ENCODE measurements around the gene P4HB. TPM values are rescaled to one million over a fixed set of nuclear protein-coding genes. Genes with fewer than 3 reads are reported as not detected.

Gene P4HB
- total and polyA plus RNA-seq, 4 donors: 143 to 443 (median 283) TPM

DNA sequence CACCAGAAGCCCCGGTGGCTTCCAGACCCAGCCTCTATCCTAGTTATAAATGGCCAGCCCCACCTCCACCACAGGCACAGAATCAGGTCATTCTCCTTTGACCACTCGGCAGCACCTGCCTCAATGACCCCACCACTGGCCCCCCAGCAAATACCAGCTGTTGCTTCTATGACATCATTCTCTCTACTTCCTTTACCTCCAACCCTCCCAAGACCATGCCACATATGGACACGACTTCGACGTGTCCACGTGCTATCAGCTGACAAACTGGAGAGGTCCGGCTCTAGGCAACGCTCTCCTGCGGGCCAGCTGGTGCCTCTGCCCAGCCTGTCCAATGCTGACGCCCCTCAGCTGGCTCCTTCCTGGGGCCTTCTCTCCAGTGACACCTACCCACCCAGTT is 25.1 kb upstream of the P4HB start:
- WGBS (ENCODE audit: insufficient coverage): 93% methylated on average over 10 of the region's 10 CpGs
- Histone ChIP-seq H3K4me3 (ENCODE audit: low read depth, low read length) (no peak overlapping the region), H3K27ac (ENCODE audit: low read depth, low read length) (no peak overlapping the region), H3K4me1 (ENCODE audit: control insufficient read depth, insufficient read depth, low read length) (peaks cover 11% of the 10 kb centered on the region), H3K27me3 (ENCODE audit: control insufficient read depth, insufficient read depth, low read length) (no peaks in the 10 kb centered on the region), H3K9me3 (ENCODE audit: control insufficient read depth, insufficient read depth, low read length) (no peaks in the 10 kb centered on the region), H3K36me3 (ENCODE audit: control insufficient read depth, insufficient read depth, low read length) (peaks cover 90% of the 10 kb centered on the region)
- no peak for DNase-seq (ENCODE audit: low read depth in 4 of 6, low spot score in 6 of 6)

DNA sequence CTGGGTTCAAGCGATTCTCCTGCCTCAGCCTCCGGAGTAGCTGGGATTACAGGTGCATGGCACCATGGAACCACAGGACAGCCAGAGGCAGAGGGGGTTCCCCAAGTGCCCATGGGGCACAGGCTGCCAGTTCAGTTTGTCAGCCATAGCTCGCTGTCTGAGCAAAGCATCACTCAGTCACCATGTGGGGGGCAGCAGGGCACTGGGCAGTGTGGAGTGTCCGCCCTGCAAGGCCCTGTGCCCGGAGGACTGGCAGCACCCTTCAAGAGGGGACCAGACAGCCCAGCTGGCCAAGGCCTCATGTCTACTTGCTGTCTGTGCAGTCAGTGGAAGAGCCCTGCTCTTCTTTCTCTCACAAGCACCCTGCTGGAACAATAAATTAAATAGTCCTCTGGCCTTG is 24.6 kb upstream of the P4HB start:
- H3K36me3 ChIP-seq (ENCODE audit: control insufficient read depth, insufficient read depth, low read length): peaks cover 92% of the 10 kb centered on the region
- WGBS (ENCODE audit: insufficient coverage): 98% methylated on average over 5 of the region's 5 CpGs
- H3K4me3 ChIP-seq (ENCODE audit: low read depth, low read length): no peak overlapping the region
- peaks cover 8% of the 10 kb centered on the region for H3K4me1 ChIP-seq (ENCODE audit: control insufficient read depth, insufficient read depth, low read length)
- no peaks in the 10 kb centered on the region for H3K27me3 ChIP-seq (ENCODE audit: control insufficient read depth, insufficient read depth, low read length)
- H3K27ac ChIP-seq (ENCODE audit: low read depth, low read length): no peak overlapping the region
- DNase-seq (ENCODE audit: low read depth in 4 of 6, low spot score in 6 of 6): no peak
- no peaks in the 10 kb centered on the region for H3K9me3 ChIP-seq (ENCODE audit: control insufficient read depth, insufficient read depth, low read length)

DNA sequence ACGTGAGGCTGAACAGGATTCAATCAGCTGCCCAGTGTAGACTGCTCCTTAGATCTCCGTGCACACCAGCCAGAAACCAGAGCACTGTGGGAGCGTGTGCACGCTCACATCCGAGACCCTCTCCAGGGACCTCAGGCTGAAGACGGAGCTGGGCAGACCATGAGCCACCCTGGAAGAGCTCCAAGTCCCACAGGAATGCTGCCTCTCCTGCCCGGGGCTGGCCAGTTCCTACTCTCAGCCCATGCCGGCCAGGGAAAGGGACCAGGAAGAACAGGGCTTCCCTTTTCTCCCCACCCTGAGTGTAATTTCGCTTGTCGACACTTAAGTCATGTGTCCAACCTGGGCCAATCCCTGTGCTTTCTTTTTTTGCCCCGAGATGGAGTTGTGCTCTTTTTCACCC is 24.2 kb upstream of the P4HB start:
- Histone ChIP-seq H3K27ac (ENCODE audit: low read depth, low read length) (no peak overlapping the region), H3K9me3 (ENCODE audit: control insufficient read depth, insufficient read depth, low read length) (no peaks in the 10 kb centered on the region), H3K36me3 (ENCODE audit: control insufficient read depth, insufficient read depth, low read length) (peaks cover 92% of the 10 kb centered on the region), H3K27me3 (ENCODE audit: control insufficient read depth, insufficient read depth, low read length) (no peaks in the 10 kb centered on the region), H3K4me1 (ENCODE audit: control insufficient read depth, insufficient read depth, low read length) (peaks cover 3% of the 10 kb centered on the region), H3K4me3 (ENCODE audit: low read depth, low read length) (no peak overlapping the region)
- no peak for DNase-seq (ENCODE audit: low read depth in 4 of 6, low spot score in 6 of 6)
- 87% methylated on average over 10 of the region's 11 CpGs for WGBS (ENCODE audit: insufficient coverage)

DNA sequence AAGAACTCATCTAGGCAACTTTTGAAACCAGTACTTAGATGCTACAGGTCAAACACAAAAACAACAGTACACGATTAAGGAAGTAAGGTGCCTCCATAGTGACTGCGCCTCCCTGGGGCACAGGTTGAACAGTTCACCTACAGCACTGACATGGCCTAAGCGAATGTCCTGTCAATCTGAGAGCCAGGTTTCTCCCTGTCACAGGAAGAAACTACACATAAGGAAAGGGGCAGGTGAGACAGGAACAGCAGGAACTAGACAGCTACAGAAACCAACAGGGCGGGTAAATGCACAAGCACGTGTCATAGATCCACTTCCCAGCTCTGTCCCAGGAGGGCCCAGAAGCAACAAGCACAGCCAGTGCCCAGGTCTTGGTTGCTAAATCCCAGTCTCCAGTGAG is 18.8 kb upstream of the P4HB start:
- Histone ChIP-seq H3K27me3 (ENCODE audit: control insufficient read depth, insufficient read depth, low read length) (no peaks in the 10 kb centered on the region), H3K4me3 (ENCODE audit: low read depth, low read length) (no peak overlapping the region), H3K36me3 (ENCODE audit: control insufficient read depth, insufficient read depth, low read length) (peaks cover 52% of the 10 kb centered on the region), H3K4me1 (ENCODE audit: control insufficient read depth, insufficient read depth, low read length) (no peaks in the 10 kb centered on the region), H3K9me3 (ENCODE audit: control insufficient read depth, insufficient read depth, low read length) (no peaks in the 10 kb centered on the region), H3K27ac (ENCODE audit: low read depth, low read length) (no peak overlapping the region)
- no peak for DNase-seq (ENCODE audit: low read depth in 4 of 6, low spot score in 6 of 6)
- WGBS (ENCODE audit: insufficient coverage): 97% methylated on average over 3 of the region's 5 CpGs

DNA sequence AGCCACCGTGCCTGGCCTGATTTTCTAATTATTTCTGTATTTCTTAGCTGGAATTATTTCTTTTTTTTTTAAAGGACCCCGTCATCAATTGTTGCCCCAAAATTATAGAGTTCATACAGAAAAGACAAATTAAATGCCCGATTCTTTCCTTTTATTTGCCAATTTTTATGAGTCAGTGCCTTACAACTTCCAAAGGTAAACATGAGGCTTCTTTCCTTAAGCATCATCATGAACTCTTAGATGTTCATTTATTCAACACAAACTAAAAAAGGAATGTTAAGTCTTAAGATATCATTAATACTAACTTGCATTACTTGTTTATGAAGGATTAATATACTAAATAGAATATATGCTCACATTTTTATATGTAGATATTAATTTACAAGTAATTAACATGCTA is 18.0 kb upstream of the P4HB start:
- no peaks in the 10 kb centered on the region for H3K9me3 ChIP-seq (ENCODE audit: control insufficient read depth, insufficient read depth, low read length)
- DNase-seq (ENCODE audit: low read depth in 4 of 6, low spot score in 6 of 6): no peak
- no peak overlapping the region for H3K27ac ChIP-seq (ENCODE audit: low read depth, low read length)
- H3K36me3 ChIP-seq (ENCODE audit: control insufficient read depth, insufficient read depth, low read length): peaks cover 46% of the 10 kb centered on the region
- H3K4me1 ChIP-seq (ENCODE audit: control insufficient read depth, insufficient read depth, low read length): no peaks in the 10 kb centered on the region
- WGBS (ENCODE audit: insufficient coverage): 92% methylated on average over 2 of the region's 3 CpGs
- H3K4me3 ChIP-seq (ENCODE audit: low read depth, low read length): no peak overlapping the region
- no peaks in the 10 kb centered on the region for H3K27me3 ChIP-seq (ENCODE audit: control insufficient read depth, insufficient read depth, low read length)

DNA sequence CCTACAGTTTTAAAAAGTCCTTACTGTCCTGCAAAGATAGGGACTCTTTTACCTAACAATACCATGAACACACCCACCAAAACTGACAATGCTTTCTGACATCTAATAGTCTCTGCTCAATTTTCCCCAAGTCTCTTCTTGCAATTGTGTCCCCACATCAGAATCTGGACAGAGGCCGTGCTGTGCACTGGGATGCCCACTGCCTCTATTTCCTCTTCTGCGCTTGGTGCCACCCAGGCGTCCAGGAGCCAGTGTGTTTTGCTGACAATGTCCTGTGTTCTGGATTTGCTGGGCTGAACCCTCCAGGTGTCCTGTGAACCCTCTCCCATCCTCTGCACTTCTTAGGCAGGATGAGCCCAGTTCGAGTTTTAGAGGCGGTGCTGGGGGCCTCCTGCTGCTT is 17.2 kb upstream of the P4HB start:
- Histone ChIP-seq H3K27ac (ENCODE audit: low read depth, low read length) (no peak overlapping the region), H3K27me3 (ENCODE audit: control insufficient read depth, insufficient read depth, low read length) (no peaks in the 10 kb centered on the region), H3K4me1 (ENCODE audit: control insufficient read depth, insufficient read depth, low read length) (peaks cover 4% of the 10 kb centered on the region), H3K36me3 (ENCODE audit: control insufficient read depth, insufficient read depth, low read length) (peaks cover 42% of the 10 kb centered on the region), H3K4me3 (ENCODE audit: low read depth, low read length) (no peak overlapping the region), H3K9me3 (ENCODE audit: control insufficient read depth, insufficient read depth, low read length) (no peaks in the 10 kb centered on the region)
- 94% methylated on average over 3 of the region's 5 CpGs for WGBS (ENCODE audit: insufficient coverage)
- DNase-seq (ENCODE audit: low read depth in 4 of 6, low spot score in 6 of 6): no peak

DNA sequence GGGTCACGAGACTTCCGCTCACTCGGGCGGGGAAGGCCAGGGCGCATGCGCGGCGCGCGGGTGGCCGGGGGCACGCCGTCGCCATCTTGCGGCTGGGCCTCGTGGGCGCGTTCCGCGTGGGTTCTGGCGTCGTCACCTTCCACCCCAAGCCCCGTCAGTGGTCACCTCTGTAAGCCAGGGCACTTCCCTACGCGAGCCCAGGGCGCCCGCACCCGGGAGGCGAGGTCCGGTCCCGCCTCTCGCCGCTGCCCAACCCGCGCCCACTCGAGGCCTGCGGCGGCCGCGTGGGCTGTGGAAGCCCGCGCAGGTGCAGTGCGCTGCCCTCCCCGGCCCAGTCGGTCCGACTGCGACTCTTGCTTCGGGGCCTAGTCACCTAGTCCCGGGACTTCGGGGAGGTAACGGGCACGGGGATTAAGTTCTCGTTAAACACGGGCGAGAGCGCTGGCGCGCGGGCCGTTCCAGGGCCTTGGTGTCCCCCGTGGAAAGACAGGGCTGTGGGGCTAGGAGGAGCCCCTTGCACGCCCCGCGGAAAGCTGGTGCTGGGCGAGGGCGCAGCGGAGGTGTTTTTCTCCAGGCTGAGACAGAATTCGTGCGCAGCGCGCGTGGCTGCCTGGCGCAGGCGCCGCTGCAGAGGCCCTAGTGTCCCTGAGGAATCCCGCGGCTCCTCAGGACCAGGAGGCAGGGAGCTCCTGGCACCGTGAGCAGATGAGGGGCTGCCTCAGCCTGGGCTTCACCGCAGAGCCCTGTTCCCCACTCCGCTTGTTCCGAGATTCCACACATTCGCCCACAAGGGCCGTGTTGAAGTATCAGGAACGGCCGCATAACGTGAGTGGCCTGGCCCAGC is 11.3 kb upstream of the P4HB start:
- under 1% methylated on average over 86 of the region's 86 CpGs for WGBS (ENCODE audit: insufficient coverage)
- Histone ChIP-seq H3K36me3 (ENCODE audit: control insufficient read depth, insufficient read depth, low read length) (peaks cover 40% of the 10 kb centered on the region), H3K9me3 (ENCODE audit: control insufficient read depth, insufficient read depth, low read length) (no peaks in the 10 kb centered on the region), H3K27me3 (ENCODE audit: control insufficient read depth, insufficient read depth, low read length) (no peaks in the 10 kb centered on the region), H3K27ac (ENCODE audit: low read depth, low read length) (peak overlapping the region; percentile 91), H3K4me3 (ENCODE audit: low read depth, low read length) (peak overlapping the region; percentile 86), H3K4me1 (ENCODE audit: control insufficient read depth, insufficient read depth, low read length) (peaks cover 38% of the 10 kb centered on the region)
- DNase-seq (ENCODE audit: low read depth in 4 of 6, low spot score in 6 of 6): peak; percentile 78 to 97 (median 86)

DNA sequence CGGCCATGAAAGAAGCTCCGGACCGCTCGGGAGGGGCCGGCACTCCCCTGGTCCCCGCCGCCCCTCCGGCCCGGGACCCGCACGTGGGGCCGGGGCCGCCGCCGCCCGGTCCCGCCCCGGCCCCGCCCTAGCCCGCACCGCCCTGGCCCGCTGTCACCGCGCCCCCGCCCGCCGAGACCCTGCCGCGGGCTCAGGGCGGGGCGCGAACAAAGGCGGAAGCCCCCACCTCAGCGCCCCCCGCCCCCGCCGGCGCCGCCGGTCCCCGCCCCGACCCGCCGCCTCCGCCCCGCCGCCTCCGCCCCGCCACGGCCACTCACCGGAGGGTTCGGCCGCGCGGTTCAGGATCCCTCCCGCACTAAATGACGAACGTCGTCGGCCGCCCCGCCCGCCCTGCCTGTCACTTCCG is 10.6 kb upstream of the P4HB start, which contains the start of gene ARHGDIA:
TSS of gene ARHGDIA (minus strand) at position 357 of the 406 bp plus-strand sequence. CDS start 1,407 bp downstream, outside the sequence.
- DNase-seq (ENCODE audit: low read depth in 4 of 6, low spot score in 6 of 6): no peak
- 0% methylated on average over 56 of the region's 64 CpGs for WGBS (ENCODE audit: insufficient coverage)
- peak within 1 kb of the TSS; percentile 86 for H3K4me3 ChIP-seq (ENCODE audit: low read depth, low read length)
- H3K27ac ChIP-seq (ENCODE audit: low read depth, low read length): peak within 1 kb of the TSS; percentile 91
- peaks cover 40% of the 10 kb centered on the region for H3K4me1 ChIP-seq (ENCODE audit: control insufficient read depth, insufficient read depth, low read length)
- peaks cover 46% of the 10 kb centered on the region for H3K36me3 ChIP-seq (ENCODE audit: control insufficient read depth, insufficient read depth, low read length)
- H3K27me3 ChIP-seq (ENCODE audit: control insufficient read depth, insufficient read depth, low read length): no peaks in the 10 kb centered on the region
- H3K9me3 ChIP-seq (ENCODE audit: control insufficient read depth, insufficient read depth, low read length): no peaks in the 10 kb centered on the region

DNA sequence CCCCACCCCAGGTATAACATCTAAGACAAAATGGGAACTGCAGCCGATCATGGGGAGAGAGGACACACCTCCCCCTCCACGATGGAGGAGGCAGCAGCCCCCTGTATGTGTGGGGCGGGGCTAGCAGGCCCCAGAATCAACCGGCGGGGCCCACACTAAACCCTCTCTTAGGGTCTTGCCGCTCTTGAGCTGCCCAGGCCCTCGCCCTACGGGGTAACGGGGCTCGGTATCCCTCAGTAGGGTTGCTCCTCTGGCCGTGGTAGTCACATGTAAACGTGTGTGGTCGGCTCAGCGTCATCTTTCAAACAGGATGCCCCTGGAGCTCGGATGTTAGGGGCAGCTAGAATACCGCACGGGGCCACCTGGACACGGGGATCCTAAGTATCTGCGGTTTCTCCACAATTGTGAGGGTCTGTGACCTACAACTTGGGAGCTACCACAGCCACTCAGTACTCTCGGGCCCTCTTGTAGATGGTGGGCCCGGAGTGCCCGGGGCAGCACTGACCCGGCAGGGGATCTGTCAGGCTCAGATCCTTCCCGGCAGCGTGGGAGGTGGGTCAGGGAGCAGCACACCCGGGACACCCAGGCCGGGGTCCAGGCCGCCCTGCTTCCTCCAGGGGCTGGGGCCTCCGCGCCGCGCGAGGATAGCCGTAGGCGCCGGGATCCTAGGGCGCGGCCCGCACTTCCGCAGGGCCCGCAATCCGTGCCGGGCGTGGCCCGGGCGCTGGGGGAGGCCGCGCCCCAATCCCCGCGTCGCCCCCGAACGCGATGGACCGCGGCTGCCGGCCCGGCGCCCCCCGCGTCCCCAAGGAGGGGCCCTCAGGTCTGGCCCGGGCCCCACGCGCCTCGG is 10.0 kb upstream of the P4HB start:
- under 1% methylated on average over 60 of the region's 65 CpGs for WGBS (ENCODE audit: insufficient coverage)
- Histone ChIP-seq H3K27me3 (ENCODE audit: control insufficient read depth, insufficient read depth, low read length) (no peaks in the 10 kb centered on the region), H3K9me3 (ENCODE audit: control insufficient read depth, insufficient read depth, low read length) (no peaks in the 10 kb centered on the region), H3K4me1 (ENCODE audit: control insufficient read depth, insufficient read depth, low read length) (peaks cover 40% of the 10 kb centered on the region), H3K4me3 (ENCODE audit: low read depth, low read length) (peak overlapping the region; percentile 73), H3K36me3 (ENCODE audit: control insufficient read depth, insufficient read depth, low read length) (peaks cover 52% of the 10 kb centered on the region), H3K27ac (ENCODE audit: low read depth, low read length) (peak overlapping the region; percentile 82)
- peak in 1 of 6 donors; percentile 40 for DNase-seq (ENCODE audit: low read depth in 4 of 6, low spot score in 6 of 6)
